Activated T-cell treated with anti-CD3 and anti-CD28 coated beads, Interleukin-2, amount 50 U/mL, for 48 hours (primary cell): ENCODE data around the gene KIF11.
A peak's percentile ranks its signal among the peaks of the same experiment; 100 is the strongest.

Experiments used
- DNase-seq, 2 experiments: peaks; one replicate each; pipeline ENCODE4 v3.0.0-alpha.2; 2020

KIF11 gene

GRCh38 chr10:92688573-92688926 lies 95.6 kb downstream of the KIF11 start:
- no peak for DNase-seq

DNA sequence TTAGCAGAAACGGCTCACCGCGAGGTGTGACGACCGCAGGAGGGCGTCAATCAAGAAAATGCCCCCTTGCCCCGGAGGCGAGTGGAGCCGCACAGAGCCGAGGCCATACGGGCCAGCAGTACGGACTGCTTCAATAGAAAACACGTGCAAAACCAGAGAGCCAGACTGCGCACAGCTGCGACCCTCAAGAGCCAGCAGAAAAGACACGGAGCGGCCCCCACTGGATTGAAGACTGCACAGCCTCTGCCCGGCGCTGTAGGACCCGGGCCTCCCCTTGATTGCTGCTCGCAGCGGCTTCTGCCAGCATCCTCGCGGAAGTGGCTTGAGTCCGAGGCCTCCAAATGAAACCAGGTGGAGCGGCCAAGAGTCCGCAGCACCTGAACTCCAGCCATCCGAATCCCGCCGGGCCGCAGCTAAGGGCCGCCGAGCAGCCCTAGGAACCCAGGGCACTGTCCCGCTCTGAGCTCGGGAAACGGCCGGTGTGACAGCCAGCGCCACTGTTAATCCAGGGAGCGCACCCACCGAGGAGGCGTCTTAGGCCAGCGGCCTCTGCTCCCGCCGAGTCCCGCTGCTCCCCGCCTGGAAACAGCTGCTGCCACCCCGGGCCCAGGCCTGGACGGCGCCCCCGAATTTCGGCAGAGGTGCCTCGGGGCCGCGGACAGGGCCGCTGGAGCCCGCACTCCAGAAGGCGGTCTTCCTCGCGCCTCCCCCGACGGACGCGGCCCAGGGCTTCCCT lies 96.2 kb downstream of the KIF11 start:
- DNase-seq, result peak; percentile 45 to 51

DNA sequence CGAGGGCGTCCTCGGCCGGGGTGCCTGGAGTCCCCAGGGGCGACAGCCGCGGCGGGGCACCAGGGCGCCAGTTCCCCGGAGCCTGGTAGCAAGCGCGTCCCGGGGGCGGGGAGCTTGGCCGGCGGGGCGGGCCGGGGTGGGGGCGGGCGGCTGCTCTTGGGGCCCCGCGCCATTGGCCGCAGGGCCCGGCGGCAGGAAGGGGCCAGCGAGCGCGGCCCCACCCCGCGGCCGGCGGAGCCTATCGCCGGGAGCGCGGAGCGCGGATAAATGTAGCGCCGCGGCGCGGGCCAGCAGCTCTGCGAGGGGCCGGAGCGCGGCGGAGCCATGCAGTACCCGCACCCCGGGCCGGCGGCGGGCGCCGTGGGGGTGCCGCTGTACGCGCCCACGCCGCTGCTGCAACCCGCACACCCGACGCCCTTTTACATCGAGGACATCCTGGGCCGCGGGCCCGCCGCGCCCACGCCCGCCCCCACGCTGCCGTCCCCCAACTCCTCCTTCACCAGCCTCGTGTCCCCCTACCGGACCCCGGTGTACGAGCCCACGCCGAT lies 96.8 kb downstream of the KIF11 start, which contains the start of gene HHEX:
TSS of gene HHEX (plus strand) at position 293 of the 548 bp plus-strand sequence. CDS start at position 325, 32 bp downstream.
- no peak for DNase-seq

DNA sequence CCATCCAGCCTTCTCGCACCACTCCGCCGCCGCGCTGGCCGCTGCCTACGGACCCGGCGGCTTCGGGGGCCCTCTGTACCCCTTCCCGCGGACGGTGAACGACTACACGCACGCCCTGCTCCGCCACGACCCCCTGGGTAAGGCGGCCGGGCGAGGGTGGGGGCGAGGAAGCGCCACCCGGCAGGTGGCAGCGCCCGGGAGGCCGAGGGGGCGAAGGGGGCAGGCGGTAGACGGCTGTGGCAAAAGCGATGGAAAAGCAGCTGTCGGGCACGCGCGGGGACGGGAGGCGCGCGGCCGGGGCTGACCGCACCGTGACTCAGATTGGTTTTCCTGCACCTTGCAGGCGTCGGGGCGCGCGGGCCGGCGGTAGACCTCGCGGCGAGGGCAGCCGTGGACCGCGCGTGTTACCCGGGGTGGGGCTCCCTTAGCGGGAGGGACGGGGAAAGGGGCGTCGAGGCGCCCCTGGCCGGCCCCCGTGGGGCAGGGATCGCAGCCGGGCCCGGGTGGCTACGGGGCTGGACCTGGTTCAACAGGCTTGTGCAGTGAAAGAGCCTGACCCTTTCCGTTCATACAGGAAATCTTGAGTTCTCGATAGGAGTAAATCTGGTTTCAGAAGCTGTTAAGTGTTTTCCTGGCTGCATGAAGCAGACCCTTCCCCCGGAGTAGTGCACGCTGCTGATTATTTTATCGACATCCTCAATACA lies 97.4 kb downstream of the KIF11 start:
- peak; percentile 77 to 82 for DNase-seq

DNA sequence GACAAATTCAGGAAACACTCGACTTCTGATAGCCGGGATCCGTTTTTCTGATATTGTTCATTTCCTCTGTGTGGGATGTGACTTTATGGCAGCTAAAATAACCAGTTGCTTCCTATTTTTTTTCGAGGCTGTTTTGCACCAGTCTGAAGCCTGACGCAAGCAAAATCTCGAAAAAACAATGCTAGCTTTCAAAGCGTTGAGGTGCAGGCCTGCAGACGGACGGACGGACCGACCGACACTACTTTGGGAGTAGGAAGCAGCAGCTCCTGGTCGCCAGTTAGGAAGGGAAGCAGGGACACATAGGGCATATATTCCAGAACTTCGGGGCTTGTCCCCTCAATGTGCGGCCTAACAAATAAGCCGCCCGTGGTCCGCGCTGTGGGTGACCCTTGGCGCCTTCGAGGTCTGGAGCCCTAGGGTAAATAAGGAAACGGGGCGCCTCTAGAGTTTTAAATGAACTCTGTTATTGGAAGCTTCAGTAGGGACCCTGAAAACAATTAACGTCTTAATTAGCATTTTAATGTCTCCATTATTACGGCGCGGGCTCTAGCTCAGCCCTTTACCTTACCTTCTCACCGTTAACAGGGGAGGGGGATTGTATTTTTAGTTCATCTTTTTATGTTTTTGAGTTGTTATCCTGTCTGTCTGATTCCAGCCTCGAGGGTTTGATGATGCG lies 98.1 kb downstream of the KIF11 start:
- DNase-seq, result peak; percentile 20 to 22

DNA sequence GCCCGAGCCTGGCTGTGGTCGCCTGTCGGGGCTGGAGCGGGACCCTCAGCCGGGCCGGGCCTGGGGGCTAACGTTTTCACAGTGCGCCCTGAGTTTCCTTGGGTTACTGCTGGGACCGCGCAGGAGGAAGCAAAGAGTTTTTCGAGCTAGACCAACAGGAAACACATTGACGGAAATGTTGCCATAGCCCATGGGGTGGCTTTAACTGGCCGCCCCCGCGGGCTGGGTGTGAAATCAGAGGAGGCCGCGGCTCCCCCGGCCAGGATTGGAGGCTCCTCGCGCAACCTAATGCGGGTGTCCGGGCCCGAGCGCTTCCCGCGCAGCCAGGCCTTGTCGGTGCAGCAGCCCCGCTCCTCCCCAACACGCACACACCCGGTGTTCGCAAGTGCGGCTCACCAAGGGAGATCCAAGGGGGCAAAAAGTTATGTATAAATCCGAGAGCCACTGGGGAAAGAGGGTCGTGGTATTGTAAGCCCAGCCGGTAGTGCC lies 98.7 kb downstream of the KIF11 start:
- peak; percentile 32 to 47 for DNase-seq

DNA sequence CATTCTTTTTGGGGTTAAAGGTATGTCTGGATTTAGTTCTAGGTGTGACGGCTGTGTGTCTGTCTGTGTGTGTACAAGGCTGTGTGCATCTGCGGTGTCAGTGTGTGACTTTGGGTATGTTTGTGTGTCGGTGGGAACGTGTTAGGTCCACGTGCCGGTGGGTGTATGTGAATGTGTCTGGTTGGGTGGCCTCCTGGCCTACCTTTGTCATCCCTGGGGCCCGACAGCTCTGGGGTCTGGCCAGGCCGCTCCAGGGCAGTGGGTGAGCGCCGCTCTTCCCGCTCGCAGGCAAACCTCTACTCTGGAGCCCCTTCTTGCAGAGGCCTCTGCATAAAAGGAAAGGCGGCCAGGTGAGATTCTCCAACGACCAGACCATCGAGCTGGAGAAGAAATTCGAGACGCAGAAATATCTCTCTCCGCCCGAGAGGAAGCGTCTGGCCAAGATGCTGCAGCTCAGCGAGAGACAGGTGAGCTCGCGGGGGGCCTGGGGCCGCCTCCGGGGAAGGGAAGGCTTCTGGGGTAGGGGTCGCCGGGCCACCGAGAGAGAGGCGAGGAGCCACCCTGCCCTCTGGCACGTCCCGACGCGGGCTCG lies 99.2 kb downstream of the KIF11 start:
- DNase-seq, result no peak

GRCh38 chr10:92692697-92693533 lies 100.0 kb downstream of the KIF11 start:
- no peak for DNase-seq

DNA sequence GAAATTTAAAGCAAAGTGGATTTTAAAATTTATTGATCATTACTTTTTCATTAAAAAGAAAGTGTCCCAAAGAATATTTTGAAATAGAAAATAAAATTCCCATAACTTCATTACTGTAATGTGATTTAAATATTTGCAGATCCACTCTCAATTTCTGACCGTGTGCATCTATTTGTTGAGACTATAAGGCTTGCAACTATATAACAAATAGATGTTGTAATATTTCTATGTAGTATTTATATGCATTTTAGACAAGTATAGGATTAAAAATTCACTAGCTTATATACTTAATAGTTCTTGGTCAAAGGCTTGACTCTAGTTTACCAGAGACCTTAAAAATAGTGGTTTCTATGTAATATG lies 100.6 kb downstream of the KIF11 start:
- DNase-seq, result no peak

DNA sequence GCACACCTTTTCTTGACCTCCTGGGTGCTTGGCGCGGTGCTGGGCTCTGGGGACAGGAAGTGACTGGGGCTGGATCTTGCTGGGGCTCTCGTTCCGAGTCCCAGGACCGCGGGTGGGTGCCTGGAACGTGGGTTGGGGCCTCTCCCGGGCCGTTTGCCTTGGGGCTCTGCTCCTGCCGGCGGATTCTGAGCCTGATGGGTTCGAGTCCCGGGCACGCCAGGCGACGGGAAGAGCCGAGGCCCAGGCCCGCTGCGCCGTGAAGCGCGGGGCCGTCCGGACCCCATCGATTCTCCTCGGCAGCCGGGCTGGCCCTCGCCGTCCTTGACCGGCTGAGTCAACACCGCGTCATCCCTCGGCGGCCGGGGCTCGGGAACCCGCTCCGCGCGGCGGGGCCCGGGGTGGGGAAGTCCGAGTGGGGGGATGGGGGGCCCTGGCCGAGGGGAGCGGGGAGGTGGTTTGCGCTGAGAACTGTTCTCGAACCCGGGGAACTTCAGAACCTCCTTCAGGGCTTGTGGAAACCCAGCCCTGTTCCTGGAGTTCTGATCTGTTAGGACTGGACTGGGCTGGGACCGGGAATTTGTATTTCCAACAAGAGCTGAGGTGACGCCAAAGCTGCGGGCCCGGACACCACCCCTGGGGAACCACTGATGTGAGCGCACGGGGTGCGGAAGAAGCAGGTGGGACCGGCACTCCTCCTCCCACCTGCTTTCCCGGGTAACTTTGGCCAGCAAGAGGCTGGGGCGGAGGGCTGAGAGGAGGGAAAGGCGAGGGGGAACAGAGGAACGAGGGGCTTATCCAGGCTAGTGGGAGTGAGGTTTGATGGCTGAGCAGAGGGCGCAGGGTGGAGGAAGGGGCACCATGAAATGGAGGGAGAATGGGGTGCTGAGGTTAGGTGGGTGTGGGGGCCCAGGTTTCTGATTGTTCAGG lies 103.0 kb downstream of the KIF11 start:
- no peak for DNase-seq

DNA sequence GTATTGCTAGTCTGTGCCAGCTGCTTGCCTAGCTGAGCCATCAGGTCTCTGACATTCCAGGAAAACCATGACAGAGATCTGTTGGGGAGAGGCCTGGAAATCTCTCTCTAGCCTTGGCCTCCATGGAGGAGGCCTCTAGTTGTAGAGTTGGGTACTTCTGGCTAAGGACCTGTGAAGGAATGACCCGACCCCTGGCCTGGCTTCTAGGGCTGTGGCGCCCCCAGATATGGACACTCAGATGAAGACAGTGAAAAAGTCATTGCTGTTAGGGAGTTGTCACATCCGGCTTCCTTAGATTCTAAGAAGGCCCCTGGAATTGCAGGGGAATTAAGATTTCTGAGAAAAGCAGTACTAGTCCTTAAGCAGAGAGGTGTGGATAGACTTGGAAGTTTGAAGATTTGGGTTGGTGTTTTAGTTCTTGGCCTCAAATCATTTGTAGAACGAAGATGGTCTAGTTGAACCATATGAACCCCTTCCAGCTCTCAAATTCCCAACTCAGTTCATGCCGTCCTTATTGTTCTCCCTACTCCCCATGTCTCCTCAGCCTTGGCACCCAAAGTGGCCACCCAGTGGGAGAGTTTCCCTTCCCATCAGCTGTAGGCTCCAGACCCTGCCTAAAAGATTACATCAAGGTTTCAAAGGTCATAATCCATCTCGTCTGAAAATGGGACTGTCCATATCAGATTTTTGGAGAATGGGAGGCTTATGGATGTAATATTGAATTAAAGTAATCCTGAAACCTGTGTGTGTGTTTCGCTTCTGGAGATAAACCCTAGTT lies 103.9 kb downstream of the KIF11 start:
- no peak for DNase-seq

GRCh38 chr10:92697663-92698511 lies 105.0 kb downstream of the KIF11 start:
- no peak for DNase-seq

DNA sequence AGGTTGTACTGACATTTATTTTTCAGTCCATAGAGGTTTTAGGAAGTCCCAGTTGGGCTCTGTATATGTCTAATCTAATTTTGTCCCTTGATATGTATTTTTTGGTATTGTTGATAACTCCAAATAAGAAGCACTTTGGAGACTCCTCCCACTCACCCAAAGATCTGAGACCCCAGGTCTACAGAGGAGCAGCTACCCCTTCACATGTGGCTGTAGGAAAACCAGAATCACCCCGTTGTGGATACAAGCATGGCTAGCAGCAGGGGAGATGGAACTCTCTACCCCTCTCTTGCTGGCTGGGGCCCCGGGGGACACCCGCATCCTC lies 106.2 kb downstream of the KIF11 start:
- DNase-seq, result no peak

GRCh38 chr10:92699518-92700381 lies 106.8 kb downstream of the KIF11 start:
- DNase-seq, result peak; percentile 42 to 48

GRCh38 chr10:92702301-92702916 lies 109.5 kb downstream of the KIF11 start:
- no peak for DNase-seq
